HepG2 (cell line): ENCODE results near the gene RAB3D. TPM values are rescaled to one million over a fixed set of nuclear protein-coding genes. Genes with fewer than 3 reads are reported as not detected.

Experiments used
- BRCA1 ChIP-seq: sonication (generic); formaldehyde crosslinking; IDR thresholded peaks from 2 replicates; pipeline ENCODE4 v1.4.0; 2020; ENCODE audit warnings: missing genetic modification reagents
- CCAR2 ChIP-seq: fragments of 200-400 bp; formaldehyde crosslinking; optimal IDR thresholded peaks from 2 replicates; pipeline ENCODE3; 2018; ENCODE audit warnings: low read depth, mild to moderate bottlenecking, low read length, moderate library complexity
- FOXJ3 ChIP-seq: sonication (generic); formaldehyde crosslinking; IDR thresholded peaks from 2 replicates; pipeline ENCODE4 v1.4.0; 2020; ENCODE audit warnings: missing genetic modification reagents, mild to moderate bottlenecking, borderline replicate concordance
- HHEX ChIP-seq: IDR thresholded peaks from 2 replicates; pipeline ENCODE4 v1.6.1; 2016; ENCODE audit warnings: control low read depth
- JUNB ChIP-seq: sonication (generic); formaldehyde crosslinking; IDR thresholded peaks from 2 replicates; pipeline ENCODE4 v1.8.0; 2022; ENCODE audit warnings: missing genetic modification reagents, mild to moderate bottlenecking, borderline replicate concordance
- MIER2 ChIP-seq: IDR thresholded peaks from 2 replicates; pipeline ENCODE4 v1.6.1; 2016; ENCODE audit warnings: missing biosample characterization, missing genetic modification reagents
- NR1H2 ChIP-seq: sonication (generic); formaldehyde crosslinking; IDR thresholded peaks from 2 replicates; pipeline ENCODE4 v1.8.1; 2022; ENCODE audit warnings: low read depth, missing genetic modification reagents, borderline replicate concordance
- SKI ChIP-seq: fragments of 450-650 bp; IDR thresholded peaks from one replicate; pipeline ENCODE4 v1.6.1; 2018; ENCODE audit warnings: mild to moderate bottlenecking; ENCODE audit not compliant: partially characterized antibody
- TP53 ChIP-seq: sonication (generic); formaldehyde crosslinking; conservative IDR thresholded peaks from 2 replicates; pipeline ENCODE4 v1.4.0; 2020; ENCODE audit warnings: missing genetic modification reagents
- U2AF2 ChIP-seq: fragments of 200-400 bp; formaldehyde crosslinking; IDR thresholded peaks from 2 replicates; pipeline ENCODE4 v1.6.1; 2017; ENCODE audit warnings: low read depth, mild to moderate bottlenecking, low read length
- ZNF17 ChIP-seq: sonication (generic); formaldehyde crosslinking; IDR thresholded peaks from 2 replicates; pipeline ENCODE4 v1.5.0; 2020; ENCODE audit warnings: mild to moderate bottlenecking, missing genetic modification reagents
- ZNF563 ChIP-seq: sonication (generic); formaldehyde crosslinking; IDR thresholded peaks from 2 replicates; pipeline ENCODE4 v1.8.0; 2022; ENCODE audit warnings: mild to moderate bottlenecking, moderate library complexity, missing genetic modification reagents
- ZNF670 ChIP-seq: sonication (generic); formaldehyde crosslinking; IDR thresholded peaks from 2 replicates; pipeline ENCODE4 v1.8.0; 2022; ENCODE audit warnings: mild to moderate bottlenecking, missing genetic modification reagents, borderline replicate concordance
- ZNF792 ChIP-seq: IDR thresholded peaks from 2 replicates; pipeline ENCODE4 v1.6.1; 2016
- polyA plus RNA-seq, 8 experiments: library from polyadenylated mRNA; depleted of rRNA in 3 of 8; stranded (reverse) in 7 of 8; unstranded in 1 of 8; fragments of >200 nt; fragmentation: Illumina TruSeq in 4 of 8; extraction: Trizol in 4 of 8; gene quantifications; 2 replicates each; pipeline versions ENCODE4 v1.2.1 to v1.2.3, GENCODE V29; 2011 to 2016; ENCODE audit warnings: low read depth in 4 of 8, missing spikeins in 1 of 8, mixed read lengths in 1 of 8; ENCODE audit not compliant: insufficient read depth in 1 of 8
- total RNA-seq, 5 experiments: library from RNA; depleted of rRNA; stranded (reverse); fragments of >200 nt; fragmentation: Illumina TruSeq; extraction: Trizol; gene quantifications; 2 replicates each; pipeline ENCODE4 v1.2.3, GENCODE V29; 2016; ENCODE audit warnings: low read depth in 1 of 5
- TF ChIP-seq, protein P1 (sequence below): sonication (generic); formaldehyde crosslinking; IDR thresholded peaks from 2 replicates; pipeline ENCODE4 v1.8.1; 2023; ENCODE audit warnings: mild to moderate bottlenecking, moderate library complexity, missing genetic modification reagents
- TF ChIP-seq, protein P2 (sequence below): sonication (generic); formaldehyde crosslinking; IDR thresholded peaks from 2 replicates; pipeline ENCODE4 v1.4.0; 2020; ENCODE audit warnings: missing genetic modification reagents, borderline replicate concordance
- TF ChIP-seq, protein P3 (sequence below): sonication (generic); formaldehyde crosslinking; conservative IDR thresholded peaks from 2 replicates; pipeline ENCODE4 v1.8.0; 2022; ENCODE audit warnings: mild to moderate bottlenecking, moderate library complexity, missing genetic modification reagents
- TF ChIP-seq, protein P4 (sequence below): sonication (generic); formaldehyde crosslinking; IDR thresholded peaks from 2 replicates; pipeline ENCODE4 v1.5.1; 2020; ENCODE audit warnings: missing genetic modification reagents, mild to moderate bottlenecking, borderline replicate concordance
- TF ChIP-seq, protein P5 (sequence below): sonication (generic); formaldehyde crosslinking; conservative IDR thresholded peaks from 2 replicates; pipeline ENCODE4 v1.8.0; 2022; ENCODE audit warnings: low read depth, missing genetic modification reagents

RAB3D gene
- total and polyA plus RNA-seq, 2 of the 13 experiments (the other 11 are each of a cell fraction or from before 2014, with no cell fraction given) = 2.0 to 16.1 TPM

DNA sequence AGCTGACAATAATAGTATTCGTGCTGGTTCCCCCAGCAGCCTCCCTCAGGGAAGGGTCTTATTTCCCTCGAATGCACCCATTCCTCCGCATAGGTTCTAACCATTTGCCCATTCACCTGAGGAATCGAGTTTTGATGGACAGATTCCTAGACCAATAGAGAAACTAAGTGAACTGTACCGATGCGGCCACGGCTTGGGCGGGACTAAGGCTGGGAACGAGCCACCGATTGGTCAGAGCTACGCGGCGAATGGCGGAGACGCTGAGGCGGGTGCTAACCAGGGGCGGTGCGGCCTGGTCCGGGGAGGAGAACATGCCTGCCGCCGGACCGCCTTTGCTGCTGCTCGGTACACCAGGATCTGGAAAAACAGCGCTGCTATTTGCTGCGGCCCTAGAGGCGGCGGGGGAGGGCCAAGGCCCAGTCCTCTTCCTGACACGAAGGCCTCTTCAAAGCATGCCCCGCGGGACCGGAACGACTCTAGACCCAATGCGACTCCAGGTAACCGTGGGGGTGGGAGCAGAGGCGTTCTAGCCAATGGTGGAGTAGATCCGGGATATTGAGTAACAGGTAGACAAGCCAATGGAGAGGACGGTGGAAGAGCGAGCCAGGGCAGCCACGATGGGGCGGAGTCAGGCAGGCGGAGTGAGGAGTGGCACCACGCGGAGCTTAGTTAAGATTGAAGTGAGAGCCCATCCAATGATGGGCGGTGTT is 35.1 kb upstream of the RAB3D start, which contains the start of gene SWSAP1 (continued):
- TF ChIP-seq, protein P1, sequence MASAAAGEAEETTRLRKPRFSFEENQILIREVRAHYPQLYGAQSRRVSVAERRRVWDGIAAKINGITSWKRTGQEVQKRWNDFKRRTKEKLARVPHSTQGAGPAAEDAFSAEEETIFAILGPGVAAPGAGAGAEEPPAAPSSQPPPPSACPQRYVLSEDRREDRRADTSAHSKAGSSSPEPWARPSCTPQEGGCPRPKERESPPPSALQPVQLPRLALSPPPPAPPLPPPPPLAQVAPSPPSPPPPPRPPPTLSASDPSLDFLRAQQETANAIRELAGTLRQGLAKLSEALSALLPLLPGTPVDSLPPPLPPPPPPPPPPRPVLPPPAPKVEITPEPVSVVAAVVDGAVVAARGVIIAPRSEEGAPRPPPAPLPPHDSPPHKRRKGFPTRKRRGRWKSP = peak; percentile 76
- TF ChIP-seq, protein P2, sequence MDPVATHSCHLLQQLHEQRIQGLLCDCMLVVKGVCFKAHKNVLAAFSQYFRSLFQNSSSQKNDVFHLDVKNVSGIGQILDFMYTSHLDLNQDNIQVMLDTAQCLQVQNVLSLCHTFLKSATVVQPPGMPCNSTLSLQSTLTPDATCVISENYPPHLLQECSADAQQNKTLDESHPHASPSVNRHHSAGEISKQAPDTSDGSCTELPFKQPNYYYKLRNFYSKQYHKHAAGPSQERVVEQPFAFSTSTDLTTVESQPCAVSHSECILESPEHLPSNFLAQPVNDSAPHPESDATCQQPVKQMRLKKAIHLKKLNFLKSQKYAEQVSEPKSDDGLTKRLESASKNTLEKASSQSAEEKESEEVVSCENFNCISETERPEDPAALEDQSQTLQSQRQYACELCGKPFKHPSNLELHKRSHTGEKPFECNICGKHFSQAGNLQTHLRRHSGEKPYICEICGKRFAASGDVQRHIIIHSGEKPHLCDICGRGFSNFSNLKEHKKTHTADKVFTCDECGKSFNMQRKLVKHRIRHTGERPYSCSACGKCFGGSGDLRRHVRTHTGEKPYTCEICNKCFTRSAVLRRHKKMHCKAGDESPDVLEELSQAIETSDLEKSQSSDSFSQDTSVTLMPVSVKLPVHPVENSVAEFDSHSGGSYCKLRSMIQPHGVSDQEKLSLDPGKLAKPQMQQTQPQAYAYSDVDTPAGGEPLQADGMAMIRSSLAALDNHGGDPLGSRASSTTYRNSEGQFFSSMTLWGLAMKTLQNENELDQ (CRISPR knock-in tag) = no peak
- TF ChIP-seq, protein P3, sequence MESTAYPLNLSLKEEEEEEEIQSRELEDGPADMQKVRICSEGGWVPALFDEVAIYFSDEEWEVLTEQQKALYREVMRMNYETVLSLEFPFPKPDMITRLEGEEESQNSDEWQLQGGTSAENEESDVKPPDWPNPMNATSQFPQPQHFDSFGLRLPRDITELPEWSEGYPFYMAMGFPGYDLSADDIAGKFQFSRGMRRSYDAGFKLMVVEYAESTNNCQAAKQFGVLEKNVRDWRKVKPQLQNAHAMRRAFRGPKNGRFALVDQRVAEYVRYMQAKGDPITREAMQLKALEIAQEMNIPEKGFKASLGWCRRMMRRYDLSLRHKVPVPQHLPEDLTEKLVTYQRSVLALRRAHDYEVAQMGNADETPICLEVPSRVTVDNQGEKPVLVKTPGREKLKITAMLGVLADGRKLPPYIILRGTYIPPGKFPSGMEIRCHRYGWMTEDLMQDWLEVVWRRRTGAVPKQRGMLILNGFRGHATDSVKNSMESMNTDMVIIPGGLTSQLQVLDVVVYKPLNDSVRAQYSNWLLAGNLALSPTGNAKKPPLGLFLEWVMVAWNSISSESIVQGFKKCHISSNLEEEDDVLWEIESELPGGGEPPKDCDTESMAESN (CRISPR knock-in tag) = peak; percentile 73; the same call in 1 of the 2 replicates
- TF ChIP-seq U2AF2 (no peak), SKI (no peak), NR1H2 (CRISPR knock-in tag) (no peak), ZNF17 (CRISPR knock-in tag) (no peak), ZNF792 (CRISPR knock-in tag) (peak; percentile 58; the same call in 1 of the 2 replicates), HHEX (CRISPR knock-in tag) (no peak), FOXJ3 (CRISPR knock-in tag) (no peak), ZNF670 (CRISPR knock-in tag) (no peak), BRCA1 (no peak), JUNB (CRISPR knock-in tag) (no peak), CCAR2 (no peak), TP53 (CRISPR knock-in tag) (no peak), ZNF563 (peak; percentile 87), MIER2 (no peak)
- TF ChIP-seq, protein P4, sequence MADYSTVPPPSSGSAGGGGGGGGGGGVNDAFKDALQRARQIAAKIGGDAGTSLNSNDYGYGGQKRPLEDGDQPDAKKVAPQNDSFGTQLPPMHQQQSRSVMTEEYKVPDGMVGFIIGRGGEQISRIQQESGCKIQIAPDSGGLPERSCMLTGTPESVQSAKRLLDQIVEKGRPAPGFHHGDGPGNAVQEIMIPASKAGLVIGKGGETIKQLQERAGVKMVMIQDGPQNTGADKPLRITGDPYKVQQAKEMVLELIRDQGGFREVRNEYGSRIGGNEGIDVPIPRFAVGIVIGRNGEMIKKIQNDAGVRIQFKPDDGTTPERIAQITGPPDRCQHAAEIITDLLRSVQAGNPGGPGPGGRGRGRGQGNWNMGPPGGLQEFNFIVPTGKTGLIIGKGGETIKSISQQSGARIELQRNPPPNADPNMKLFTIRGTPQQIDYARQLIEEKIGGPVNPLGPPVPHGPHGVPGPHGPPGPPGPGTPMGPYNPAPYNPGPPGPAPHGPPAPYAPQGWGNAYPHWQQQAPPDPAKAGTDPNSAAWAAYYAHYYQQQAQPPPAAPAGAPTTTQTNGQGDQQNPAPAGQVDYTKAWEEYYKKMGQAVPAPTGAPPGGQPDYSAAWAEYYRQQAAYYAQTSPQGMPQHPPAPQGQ = peak; percentile 87; the same call in 1 of the 2 replicates
- TF ChIP-seq, protein P5, sequence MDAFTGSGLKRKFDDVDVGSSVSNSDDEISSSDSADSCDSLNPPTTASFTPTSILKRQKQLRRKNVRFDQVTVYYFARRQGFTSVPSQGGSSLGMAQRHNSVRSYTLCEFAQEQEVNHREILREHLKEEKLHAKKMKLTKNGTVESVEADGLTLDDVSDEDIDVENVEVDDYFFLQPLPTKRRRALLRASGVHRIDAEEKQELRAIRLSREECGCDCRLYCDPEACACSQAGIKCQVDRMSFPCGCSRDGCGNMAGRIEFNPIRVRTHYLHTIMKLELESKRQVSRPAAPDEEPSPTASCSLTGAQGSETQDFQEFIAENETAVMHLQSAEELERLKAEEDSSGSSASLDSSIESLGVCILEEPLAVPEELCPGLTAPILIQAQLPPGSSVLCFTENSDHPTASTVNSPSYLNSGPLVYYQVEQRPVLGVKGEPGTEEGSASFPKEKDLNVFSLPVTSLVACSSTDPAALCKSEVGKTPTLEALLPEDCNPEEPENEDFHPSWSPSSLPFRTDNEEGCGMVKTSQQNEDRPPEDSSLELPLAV = no peak
